ENCODE data around the gene KIF13A.

KIF13A gene

GRCh38 chr6:17899491-17899890 lies 87.9 kb downstream of the KIF13A start:
- DNase-seq (ENCODE audit: low read depth in 1 of 2, low spot score in 1 of 2): no peak
- TF ChIP-seq POLR2AphosphoS5 (IDR thresholded peaks at IDR 0.05; ENCODE audit: low read depth): no peak
- no peak for TF ChIP-seq REST (IDR thresholded peaks at IDR 0.05; ENCODE audit: insufficient replicate concordance, low read depth)
- no peak for TF ChIP-seq SPI1 (IDR thresholded peaks at IDR 0.05; ENCODE audit: borderline replicate concordance, low read depth)
- no peak for TF ChIP-seq CTCF (IDR thresholded peaks at IDR 0.05; ENCODE audit: insufficient read depth, low read length)
- TF ChIP-seq GABPA (IDR thresholded peaks at IDR 0.05; ENCODE audit: low read depth): no peak
- H3K27ac ChIP-seq (replicated peaks): no peak overlapping the region

GRCh38 chr6:17897681-17898080 lies 89.8 kb downstream of the KIF13A start:
- no peak overlapping the region for H3K27ac ChIP-seq (replicated peaks)
- TF ChIP-seq POLR2AphosphoS5 (IDR thresholded peaks at IDR 0.05; ENCODE audit: low read depth) (no peak), REST (IDR thresholded peaks at IDR 0.05; ENCODE audit: insufficient replicate concordance, low read depth) (no peak), CTCF (IDR thresholded peaks at IDR 0.05; ENCODE audit: insufficient read depth, low read length) (no peak), SPI1 (IDR thresholded peaks at IDR 0.05; ENCODE audit: borderline replicate concordance, low read depth) (no peak), GABPA (IDR thresholded peaks at IDR 0.05; ENCODE audit: low read depth) (no peak)
- no peak for DNase-seq (ENCODE audit: low read depth in 1 of 2, low spot score in 1 of 2)
- no peak overlapping the region for H3K4me3 ChIP-seq (replicated peaks; ENCODE audit: insufficient read depth, low read length)
- no peaks in the 10 kb centered on the region for H3K27me3 ChIP-seq (ENCODE audit: insufficient read depth, poor library complexity, severe bottlenecking)

More at GRCh38 chr6:17899491-17899890, 87.9 kb downstream of the KIF13A start:
- no peak overlapping the region for H3K4me3 ChIP-seq (replicated peaks; ENCODE audit: insufficient read depth, low read length)
- H3K27me3 ChIP-seq (ENCODE audit: insufficient read depth, poor library complexity, severe bottlenecking): no peaks in the 10 kb centered on the region

- Histone ChIP-seq H3K27me3 (ENCODE audit: insufficient read depth, poor library complexity, severe bottlenecking) (no peaks in the 10 kb centered on the region), H3K27ac (replicated peaks) (no peak overlapping the region), H3K4me3 (replicated peaks; ENCODE audit: insufficient read depth, low read length) (no peak overlapping the region)
- TF ChIP-seq REST (IDR thresholded peaks at IDR 0.05; ENCODE audit: insufficient replicate concordance, low read depth): no peak
- no peak for TF ChIP-seq POLR2AphosphoS5 (IDR thresholded peaks at IDR 0.05; ENCODE audit: low read depth)
- no peak for TF ChIP-seq GABPA (IDR thresholded peaks at IDR 0.05; ENCODE audit: low read depth)
- no peak for TF ChIP-seq SPI1 (IDR thresholded peaks at IDR 0.05; ENCODE audit: borderline replicate concordance, low read depth)
- TF ChIP-seq CTCF (IDR thresholded peaks at IDR 0.05; ENCODE audit: insufficient read depth, low read length): no peak
- DNase-seq (ENCODE audit: low read depth in 1 of 2, low spot score in 1 of 2): no peak
Observed at GRCh38 chr6:17894905-17895304, 92.5 kb downstream of the KIF13A start.

Data from HL-60 (cell line).